Stimulated activated CD8-positive, alpha-beta memory T cell treated with anti-CD3 and anti-CD28 coated beads, Interleukin-7, amount 100 ng/mL, for 24 hours (primary cell): Measurements from ENCODE around the gene SLC35A3.
A peak's percentile ranks its signal among the peaks of the same experiment; 100 is the strongest.
"Not testable (repeated sequence)": the region's sequence is repeated elsewhere in the genome, so short reads cannot be mapped to it uniquely, and the experiment has no call there.

Source experiments
- DNase-seq: peaks from one replicate; pipeline ENCODE4 v3.0.0-alpha.2; 2020; ENCODE audit warnings: low read depth

SLC35A3 gene

GRCh38 chr1:99969729-99970621 lies at the start of gene SLC35A3:
SLC35A3 (plus strand) TSS chr1:99969996; CDS start chr1:99993555, 23,559 bp downstream.
- peak; percentile 69 for DNase-seq

- no peak for DNase-seq
Observed at GRCh38 chr1:99934801-99935200, 35.0 kb upstream of the SLC35A3 start.

DNA sequence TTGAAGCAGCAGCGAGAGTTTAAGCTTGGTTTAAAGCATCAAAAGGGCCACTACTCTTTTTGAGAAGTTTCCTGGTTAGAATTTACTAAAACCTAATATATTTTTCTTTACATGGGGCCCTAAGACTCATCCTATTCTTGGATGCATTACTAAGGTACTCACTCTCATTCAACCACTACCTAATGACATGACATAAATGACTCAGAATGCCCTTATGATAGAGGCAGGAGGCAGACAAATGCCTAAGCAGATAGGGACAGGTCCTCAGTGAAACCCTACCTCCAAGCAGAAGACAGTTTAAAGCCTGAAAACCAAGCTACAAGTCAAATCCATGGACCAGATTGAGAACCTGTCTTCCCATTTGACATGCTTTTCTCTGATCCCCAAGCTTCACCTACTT lies 34.3 kb upstream of the SLC35A3 start:
- DNase-seq: no peak

DNA sequence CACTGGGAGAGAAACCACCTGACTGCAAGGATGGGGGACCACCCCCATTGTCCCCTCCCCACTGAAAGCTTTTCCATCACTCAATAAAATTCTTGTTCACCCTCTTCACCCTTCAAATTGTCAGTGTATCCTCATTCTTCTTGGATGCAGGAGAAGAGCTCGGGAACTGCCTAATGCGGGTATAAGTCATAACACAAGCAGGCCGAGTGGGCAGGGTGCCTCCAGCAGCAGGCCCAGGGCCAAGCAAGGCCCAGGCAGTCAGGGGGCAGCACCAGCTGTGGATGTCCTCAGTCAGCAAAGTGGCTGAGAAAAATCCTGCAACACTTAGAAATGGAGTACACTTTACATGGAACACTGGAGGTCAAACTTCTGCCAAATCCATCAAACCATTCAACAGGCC lies 33.7 kb upstream of the SLC35A3 start:
- DNase-seq: no peak

DNA sequence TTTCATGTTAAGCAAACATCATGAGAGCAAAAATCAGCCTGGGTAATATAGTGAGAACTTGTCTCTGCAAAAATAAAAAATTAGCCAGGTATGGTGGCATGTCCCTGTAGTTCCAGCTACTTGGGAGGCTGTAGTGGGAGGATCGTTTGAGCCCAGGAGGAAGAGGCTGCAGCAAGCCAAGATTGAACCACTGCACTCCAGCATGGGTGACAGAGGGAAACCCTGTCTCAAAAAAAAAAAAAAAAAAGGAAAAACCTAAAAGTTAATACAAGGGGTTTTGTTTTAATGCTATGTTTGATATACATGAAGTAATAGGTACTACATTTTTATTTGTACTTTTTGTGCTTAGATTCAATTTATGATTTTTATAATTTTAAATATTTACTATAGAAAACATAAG lies 27.1 kb upstream of the SLC35A3 start:
- no peak for DNase-seq

DNA sequence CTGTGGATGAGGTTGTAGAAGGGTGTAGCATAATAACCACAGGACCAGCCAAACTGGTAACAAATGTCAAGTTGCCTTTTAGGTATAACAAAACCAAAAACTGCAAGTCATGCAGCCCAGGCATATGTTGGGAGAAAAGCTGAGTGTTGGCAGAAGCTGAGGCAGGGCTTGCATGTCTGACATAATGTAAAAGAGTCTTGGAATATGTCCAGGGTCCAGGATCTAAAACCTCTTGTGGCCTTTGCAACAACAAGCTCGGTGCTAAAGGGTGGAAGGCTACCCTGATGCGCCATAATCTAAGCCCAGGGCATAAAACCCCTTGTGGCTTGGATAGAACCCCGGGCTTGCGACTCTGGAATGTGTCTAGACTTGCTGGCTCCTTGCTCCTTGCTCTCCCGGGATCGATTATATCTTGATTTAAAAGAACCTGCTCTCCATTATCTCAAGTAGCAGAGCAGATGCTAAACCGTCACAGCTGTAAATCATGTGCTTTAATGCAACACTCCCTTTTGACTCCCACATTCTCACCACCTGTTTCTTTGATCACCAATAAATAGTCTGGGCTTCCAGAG lies 26.5 kb upstream of the SLC35A3 start:
- no peak for DNase-seq

GRCh38 chr1:99944192-99944591 lies 25.6 kb upstream of the SLC35A3 start:
- DNase-seq: no peak

GRCh38 chr1:99945174-99945573 lies 24.6 kb upstream of the SLC35A3 start:
- no peak for DNase-seq

GRCh38 chr1:99950486-99950885 lies 19.3 kb upstream of the SLC35A3 start:
- DNase-seq: no peak

DNA sequence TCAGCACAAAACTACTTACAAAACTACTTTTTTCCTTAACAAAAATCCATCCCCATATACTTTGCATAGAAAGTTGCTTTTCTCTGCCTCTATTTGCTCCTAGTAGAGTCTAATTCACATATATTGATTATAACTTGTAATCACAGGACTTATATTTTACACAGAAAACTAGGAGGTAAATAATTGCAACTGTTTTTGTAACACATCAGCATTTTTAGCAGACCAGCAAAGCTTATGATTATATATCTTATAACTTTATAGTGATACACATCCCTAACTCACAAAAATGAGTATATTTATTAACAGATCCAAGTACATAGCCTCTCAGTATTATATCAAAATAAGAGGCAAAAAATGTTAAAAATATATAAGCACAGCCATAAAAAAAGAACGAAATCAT lies 17.3 kb upstream of the SLC35A3 start:
- DNase-seq: no peak

GRCh38 chr1:99955375-99955774 lies 14.4 kb upstream of the SLC35A3 start:
- DNase-seq: no peak

- no peak for DNase-seq
Observed at GRCh38 chr1:99956755-99957154, 13.0 kb upstream of the SLC35A3 start.

DNA sequence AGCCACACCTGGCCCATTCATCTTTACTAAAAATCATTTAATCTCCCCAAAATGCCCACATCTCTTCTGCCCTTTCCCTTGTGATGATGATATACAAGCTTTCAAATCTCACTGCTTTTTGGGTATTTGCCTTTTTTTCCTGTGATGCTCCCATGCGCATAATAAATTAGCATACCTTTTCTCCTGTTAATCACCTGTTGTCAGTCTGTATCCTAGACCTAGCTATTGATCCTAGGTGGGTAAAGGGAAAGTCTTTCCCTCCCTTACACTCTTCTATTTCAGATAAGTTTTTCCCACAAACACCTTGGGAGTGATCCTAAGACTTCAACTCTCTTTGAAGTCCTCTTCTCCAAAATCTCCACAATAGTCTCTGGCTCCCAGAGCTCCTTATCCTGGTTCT lies 12.0 kb upstream of the SLC35A3 start:
- DNase-seq: no peak

GRCh38 chr1:99959189-99959705 lies 10.5 kb upstream of the SLC35A3 start:
- not testable (repeated sequence) for DNase-seq

DNA sequence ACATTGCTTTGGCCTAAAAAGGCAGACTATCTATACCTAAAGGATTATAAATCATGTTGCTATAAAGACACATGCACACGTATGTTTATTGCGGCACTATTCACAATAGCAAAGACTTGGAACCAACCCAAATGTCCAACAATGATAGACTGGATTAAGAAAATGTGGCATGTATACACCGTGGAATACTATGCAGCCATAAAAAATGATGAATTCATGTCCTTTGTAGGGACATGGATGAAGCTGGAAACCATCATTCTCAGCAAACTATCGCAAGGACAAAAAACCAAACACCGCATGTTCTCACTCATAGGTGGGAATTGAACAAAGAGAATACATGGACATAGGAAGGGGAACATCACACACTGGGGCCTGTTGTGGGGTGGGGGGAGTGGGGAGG lies 9.5 kb upstream of the SLC35A3 start:
- not testable (repeated sequence) for DNase-seq

DNA sequence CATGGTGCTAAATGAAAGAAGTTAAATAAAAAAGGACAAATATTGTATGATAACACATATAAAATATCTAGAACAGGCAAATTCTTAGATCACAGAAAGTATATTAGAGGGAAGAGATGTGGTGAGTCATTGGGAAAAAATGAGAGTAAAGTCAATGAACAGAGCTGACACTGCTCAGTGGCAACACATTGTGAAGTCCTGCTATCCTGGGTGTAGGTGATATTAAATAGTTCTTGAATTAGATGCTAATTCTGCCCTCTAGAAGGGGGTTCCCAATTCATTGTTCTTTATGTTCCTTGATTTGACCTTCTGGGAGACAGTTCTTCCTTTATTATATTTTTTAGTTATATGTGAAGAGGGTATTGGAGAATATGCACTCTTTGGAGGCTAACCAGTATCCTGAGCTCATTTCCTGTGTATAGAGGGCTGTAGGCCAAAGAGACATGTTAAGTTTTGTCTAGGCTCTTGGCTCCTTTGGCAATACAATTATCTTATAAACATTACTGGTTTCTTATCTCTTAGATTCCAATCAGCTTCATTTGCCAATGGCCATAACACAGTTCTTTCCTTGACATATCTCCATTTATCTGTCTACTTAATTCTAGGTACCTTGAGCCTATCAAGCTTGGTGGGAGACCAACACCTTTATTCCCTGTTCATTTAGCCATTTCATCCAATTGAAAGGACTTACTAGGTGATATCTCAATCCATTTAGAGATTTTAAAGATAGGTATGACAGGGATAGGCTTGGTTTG lies 6.6 kb upstream of the SLC35A3 start:
- DNase-seq: no peak

DNA sequence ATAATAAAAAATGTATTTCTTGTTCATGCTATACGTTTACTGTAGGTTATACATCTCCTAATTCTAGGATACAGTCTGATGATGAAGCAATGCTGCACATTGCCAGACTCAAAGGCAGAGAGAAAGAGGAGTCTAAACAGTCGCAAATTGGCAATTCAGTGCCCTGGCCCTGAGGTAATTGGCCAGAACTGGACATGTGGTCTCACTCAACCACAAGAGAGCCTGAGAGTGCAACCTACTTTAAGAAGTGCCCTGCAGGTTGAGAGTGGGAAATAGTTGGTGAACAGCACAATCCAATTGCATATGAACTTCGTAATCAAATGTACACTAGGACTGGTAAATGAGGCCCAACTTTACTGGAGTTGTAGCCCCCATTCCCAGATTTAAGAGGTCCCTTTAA lies 5.0 kb upstream of the SLC35A3 start:
- DNase-seq: no peak

DNA sequence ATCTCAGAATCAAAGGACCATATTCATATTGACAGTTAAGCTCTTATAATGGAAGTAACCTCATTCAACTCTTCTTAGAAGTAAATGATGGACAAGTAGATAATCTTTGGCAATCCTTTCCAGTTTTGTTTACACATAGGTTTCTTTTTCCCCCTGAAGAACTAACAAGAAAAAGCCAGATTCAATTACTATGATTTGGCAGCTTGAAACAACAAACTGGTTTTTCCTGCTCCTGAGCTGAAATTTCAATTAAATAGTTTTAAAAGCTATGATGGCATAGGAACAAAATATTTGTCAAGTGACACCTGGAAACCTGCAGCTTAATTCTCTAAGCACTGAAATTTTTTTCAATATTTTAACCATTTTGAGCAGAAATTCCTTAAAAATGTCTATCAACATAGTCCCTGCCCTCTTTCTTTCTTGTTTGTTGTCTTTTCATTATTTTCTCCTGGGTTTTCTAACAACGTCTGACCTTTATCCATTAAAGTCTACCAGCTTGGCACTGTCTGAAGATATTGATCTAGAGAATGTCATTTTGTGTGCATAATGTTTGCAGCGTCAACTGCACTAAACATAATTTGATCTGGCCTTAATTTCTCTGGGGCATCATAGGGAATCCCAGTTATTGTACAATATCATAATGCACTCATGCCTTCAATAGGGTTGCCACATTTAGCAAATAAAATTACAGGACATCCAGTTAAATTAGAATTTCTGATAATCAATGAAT lies 4.0 kb upstream of the SLC35A3 start:
- no peak for DNase-seq

GRCh38 chr1:99968214-99968613 lies 1.6 kb upstream of the SLC35A3 start:
- no peak for DNase-seq

- no peak for DNase-seq
Observed at GRCh38 chr1:99969260-99969728, 502 bp upstream of the SLC35A3 start.

GRCh38 chr1:99970713-99971255 lies 988 bp downstream of the SLC35A3 start:
- no peak for DNase-seq

GRCh38 chr1:99972066-99972465 lies 2.3 kb downstream of the SLC35A3 start:
- not testable (repeated sequence) for DNase-seq
